Glomerular endothelial cell (primary cell): ENCODE results near the gene AMIGO3. TPM values are rescaled to one million over a fixed set of nuclear protein-coding genes. Genes with fewer than 3 reads are reported as not detected.

Source experiments
- DNase-seq: peaks from one replicate; pipeline ENCODE4 v3.0.0-alpha.2; 2011; ENCODE audit warnings: low read depth, low spot score; ENCODE audit errors: extremely low read depth
- total RNA-seq: library from RNA; depleted of rRNA; stranded (reverse); fragments of >200 nt; gene quantifications from 2 replicates; pipeline ENCODE4 v1.2.3, GENCODE V29; 2015

The AMIGO3 gene
- total RNA-seq, 1 donor from 2014 or later, result 1.2 TPM

GRCh38 chr3:49725906-49726681 lies 6.6 kb upstream of the AMIGO3 start:
- DNase-seq, result no peak

DNA sequence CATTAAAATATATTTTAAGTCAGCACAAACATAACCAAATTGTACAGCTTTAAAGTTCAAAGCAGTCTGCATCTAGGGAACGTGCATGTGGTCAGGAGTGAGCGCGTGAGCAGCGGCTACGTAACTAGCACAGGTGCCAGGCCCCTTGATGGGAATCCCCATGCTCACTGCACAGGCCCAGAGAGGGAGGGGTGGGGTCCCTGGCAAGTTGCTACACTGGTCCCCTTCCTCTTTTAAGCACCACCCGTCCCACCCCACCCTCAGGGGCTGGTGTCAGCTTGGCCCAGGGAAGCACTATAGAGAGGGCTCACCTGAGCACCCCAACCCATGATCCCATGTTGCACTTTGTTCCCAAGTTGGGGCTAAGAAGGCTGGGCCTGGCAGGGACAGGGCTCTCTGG lies 5.1 kb upstream of the AMIGO3 start:
- no peak for DNase-seq

DNA sequence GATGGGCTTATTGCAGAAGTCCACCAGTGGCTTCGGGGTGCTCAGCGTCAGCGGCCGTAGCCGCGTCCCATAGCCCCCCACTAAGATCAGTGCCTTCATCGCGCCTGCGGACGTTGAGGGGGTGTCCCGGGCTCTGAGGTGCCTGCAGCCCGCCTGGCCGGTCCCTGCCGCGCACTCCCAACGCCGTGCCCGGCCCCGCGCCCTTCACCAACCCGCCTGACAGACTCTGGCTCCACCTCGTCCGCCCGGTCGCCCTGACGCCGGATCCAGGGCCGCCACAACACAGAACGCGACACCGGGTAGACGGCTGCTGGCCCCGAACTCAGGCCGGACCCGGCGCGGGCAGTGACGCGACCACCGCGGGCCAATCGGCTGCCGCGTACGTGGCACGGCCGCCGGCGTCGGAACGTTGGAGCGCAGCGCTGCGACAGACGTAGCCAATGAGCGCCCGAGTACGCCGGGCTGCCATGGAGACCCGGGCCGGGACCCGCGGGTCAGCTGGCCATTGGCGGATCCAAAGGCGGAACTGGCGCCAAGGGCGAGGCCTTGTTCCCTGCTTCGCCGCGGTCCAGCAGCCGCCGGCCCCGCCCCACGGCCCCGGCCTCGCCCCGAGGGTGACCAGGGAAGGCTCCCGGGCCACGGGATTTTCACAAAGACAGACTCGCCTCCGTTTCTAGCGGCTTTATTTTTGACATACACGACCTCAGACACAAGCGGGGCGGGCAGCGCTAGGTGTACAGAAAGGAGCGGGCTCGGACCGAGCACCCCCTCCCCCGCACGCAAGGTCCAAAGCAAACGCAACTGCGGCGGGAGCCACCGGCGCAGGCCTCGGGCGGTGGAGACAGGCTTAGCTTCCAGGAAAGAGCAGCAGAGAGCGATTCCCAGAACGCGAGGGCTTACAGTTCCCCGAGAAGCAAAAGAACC lies 4.4 kb upstream of the AMIGO3 start, which contains the start of gene GMPPB:
GMPPB (minus strand) TSS at position 324 of the 924 bp plus-strand sequence; CDS start at position 99, 225 bp downstream.
- peak; percentile 42 for DNase-seq

DNA sequence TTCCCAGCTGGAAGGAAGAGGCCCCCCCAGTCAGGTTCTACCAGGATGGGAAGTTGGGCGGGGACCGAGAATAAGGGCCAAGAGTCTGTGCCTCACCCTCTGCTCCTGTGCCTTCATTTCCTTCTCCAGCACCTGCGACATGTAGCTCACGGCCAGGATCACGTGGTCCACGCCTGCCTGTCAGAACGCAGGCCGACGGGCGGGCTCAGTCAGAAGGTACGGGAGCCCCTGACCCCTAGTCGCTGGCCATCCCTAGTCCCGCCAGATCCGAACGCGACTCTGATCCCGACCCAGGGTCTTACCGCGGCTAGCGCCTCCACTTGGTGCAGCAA lies 3.8 kb upstream of the AMIGO3 start:
- DNase-seq, result no peak

- no peak for DNase-seq
Measured at GRCh38 chr3:49722896-49723295, 3.4 kb upstream of the AMIGO3 start.

DNA sequence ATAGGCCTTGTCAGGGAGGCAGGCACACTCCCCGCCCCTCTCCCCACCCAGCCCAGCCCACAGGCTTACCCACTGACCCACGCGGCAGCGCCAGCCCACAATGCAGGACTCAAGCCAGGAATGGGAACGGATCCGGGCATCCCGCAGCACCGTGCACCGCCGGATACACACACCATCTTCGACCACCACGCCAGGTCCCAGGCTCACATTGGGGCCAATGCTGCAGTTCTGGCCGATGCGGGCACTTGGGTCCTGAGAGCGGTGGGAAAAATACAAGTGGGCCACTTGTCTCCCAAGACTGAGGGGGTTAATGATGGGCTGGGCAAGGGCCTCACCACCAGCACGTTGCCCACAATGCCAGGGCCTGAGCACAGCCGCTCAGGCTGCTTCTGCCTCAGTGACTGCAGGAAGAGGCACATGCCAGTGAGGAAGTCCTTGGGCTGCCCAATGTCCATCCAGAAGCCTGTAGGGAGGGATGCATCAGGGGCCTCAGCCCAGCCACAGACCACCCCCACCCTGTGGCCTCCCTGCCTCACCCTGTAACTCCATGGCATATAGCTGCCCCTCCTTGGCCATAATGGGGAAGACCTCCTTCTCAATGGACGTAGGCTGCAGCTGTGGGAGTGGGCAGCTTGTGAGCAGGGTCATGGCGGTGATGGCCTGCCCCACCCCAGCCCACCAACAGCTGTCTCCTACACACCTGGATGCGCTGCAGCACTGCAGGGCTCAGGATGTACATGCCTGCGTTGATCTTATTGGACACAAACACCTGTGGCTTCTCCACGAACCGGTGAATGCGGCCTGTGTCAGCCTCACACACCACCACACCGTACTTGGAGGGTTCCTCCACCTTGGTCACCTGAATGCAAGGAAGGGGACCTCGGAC lies 2.7 kb upstream of the AMIGO3 start:
- DNase-seq, result no peak

DNA sequence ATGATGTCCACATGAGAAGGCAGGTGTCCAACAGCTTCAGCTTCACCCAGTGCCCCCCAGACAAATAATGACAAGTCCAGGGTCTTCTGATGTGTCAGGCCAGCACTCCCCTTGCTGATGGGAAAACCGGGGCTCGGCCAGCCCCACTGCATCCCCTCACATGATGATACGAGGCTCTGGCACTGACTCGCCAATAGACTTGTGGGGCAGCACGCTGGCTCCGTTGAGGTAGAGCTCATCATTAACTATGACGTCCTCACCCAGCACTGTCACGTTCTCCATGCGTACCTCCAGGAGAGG lies 2.1 kb upstream of the AMIGO3 start:
- no peak for DNase-seq

DNA sequence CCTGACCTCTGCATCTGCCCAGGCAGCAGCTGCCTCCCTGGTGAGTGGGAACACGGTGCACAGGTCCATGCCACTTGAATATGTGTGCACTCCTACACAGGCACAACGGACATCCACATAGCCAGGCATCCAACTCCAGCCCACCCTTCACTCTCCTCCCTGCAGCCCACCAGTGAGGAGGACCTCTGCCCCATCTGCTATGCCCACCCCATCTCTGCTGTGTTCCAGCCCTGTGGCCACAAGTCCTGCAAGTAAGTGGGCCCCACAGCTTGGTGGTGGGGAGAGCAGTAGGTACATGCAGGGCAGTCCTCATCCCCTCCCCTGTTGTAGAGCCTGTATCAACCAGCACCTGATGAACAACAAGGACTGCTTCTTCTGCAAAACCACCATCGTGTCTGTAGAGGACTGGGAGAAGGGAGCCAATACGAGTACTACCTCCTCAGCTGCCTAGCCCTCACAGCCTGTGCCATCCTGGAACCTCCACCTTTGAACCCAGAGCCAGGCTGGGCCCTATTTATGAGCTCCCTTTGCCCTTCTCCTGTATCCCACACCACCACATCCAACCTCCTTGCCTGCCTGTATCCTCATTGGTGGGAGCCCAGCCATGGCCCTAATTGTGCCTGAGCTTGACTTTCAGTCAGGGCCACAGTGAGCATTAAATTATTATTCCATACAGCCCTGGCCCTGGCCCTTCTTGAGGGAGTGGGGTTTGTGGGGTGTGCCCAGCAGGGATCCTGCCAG lies 1.5 kb upstream of the AMIGO3 start:
- no peak for DNase-seq

GRCh38 chr3:49718858-49719213 lies 648 bp downstream of the AMIGO3 start:
- DNase-seq, result no peak

GRCh38 chr3:49717959-49718857 lies 1.3 kb downstream of the AMIGO3 start:
- DNase-seq, result no peak

- no peak for DNase-seq
Measured at GRCh38 chr3:49717211-49717958, 2.1 kb downstream of the AMIGO3 start.

DNA sequence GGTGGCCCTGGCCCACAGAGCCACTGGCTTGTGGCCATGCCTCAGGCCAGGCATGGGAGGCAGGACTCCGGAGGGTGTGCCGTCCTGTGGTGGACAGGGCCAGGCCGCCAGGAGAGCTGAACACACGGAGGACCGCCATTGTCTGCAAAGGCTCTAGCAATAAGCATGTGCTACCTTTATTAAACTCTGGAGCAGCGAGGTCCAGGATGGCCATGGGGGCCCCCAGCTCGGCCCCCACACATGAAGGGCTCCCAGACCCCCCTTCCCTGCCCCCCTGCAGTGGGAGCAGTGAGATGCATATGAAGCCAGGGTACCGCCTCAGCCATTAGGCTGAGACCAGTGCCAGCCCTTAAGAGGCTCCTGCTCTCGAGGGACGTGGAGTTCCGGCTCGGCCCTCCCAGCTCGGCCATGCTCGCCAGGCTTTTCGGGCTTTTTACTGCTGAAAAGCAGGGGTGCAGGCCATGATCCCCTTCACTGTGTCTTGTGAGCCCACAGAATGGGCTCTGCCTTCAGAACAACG lies 2.7 kb downstream of the AMIGO3 start:
- no peak for DNase-seq

DNA sequence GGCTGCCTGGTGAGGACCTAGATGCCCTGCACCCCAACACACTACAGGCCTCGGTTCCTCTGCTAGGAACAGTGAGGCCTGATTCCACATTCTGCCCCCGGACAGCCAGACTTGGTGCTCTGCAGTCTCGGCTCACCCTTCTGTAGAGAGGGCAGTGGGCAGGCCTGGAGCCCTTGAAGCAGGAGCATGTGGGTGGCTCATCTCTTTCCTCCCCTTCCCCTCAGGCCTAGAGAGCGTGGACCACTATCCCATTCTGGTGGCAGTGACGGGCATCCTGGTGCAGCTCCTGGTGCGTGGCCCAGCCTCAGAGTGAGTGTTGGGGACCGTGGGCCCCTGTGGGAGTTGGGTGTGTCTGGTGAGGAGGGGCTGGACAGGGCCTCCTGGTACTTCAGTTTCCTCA lies 3.3 kb downstream of the AMIGO3 start:
- no peak for DNase-seq

DNA sequence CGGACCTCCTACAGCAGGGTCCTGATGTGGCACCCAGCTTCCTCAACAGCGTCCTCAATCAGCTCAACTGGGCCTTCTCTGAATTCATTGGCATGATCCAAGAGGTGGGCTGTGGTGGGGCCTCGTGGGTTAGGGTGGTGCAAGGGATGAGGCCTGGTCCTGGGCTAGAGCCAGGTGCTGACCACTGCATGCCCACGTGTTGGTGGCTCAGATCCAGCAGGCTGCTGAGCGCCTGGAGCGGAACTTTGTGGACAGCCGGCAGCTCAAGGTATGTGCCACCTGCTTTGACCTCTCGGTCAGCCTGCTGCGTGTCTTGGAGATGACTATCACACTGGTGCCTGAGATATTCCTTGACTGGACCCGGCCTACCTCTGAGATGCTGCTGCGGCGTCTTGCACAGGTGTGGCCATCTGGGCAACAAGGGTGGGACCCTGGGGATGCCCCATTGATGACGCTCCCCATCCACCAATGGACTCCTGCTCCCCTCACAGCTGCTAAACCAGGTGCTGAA lies 3.8 kb downstream of the AMIGO3 start:
- DNase-seq, result no peak

DNA sequence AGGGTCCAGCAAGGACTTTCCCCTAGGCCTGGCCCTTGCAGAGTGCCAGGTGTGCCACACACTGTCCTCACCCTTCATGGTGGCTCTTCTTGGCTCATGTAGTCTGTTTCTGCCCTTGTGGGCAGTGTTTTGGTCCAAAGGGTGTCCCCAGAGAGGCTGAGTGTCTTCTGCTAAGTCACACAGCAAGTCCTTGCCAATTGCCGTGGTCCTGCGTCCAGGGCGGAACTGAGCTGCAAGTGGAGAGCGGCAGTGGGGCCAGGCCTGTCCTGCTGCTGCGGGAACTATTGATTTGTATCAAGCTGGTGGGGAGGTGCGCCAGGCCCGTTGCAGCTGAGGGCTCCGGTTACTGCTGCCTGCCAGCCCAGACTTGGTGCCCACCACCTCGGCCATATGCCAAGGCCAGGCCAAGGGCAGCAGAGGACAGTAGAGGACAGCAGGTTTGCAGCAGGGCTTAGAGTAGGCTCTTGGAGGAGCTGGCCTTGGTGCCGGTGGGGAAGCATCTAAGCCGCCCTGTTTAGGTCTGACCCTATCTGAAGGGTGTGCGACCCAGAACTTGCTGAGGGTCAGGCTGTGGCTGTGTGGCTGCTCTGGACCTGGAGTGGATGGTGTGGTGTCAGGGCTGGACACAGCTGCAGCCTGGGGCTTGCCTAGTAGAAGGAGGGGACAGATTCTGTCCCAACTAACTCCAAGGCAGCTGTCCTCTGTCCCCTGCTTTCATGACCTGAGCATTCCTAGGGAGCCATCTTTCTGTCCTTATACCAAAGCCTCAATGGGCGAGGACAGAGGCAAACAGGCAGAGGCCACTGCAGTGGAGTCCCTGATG lies 4.5 kb downstream of the AMIGO3 start:
- DNase-seq, result no peak

- DNase-seq, result no peak
Measured at GRCh38 chr3:49713336-49714105, 6.0 kb downstream of the AMIGO3 start.
